Right renal cortex interstitium (tissue), 3 donors: ENCODE results near the gene ARRB1. TPM values are rescaled to one million over a fixed set of nuclear protein-coding genes. Genes with fewer than 3 reads are reported as not detected.
"Not testable (repeated sequence)": the region's sequence is repeated elsewhere in the genome, so short reads cannot be mapped to it uniquely, and the experiment has no call there.

ENCODE experiments used
- DNase-seq, 3 donors: peaks; one replicate each; pipeline ENCODE4 v3.0.0-alpha.2; 2013; ENCODE audit warnings: low read depth in 3 of 3, low spot score in 2 of 3
- polyA plus RNA-seq, 3 donors: library from polyadenylated mRNA; unstranded; fragments of 120-200 nt; gene quantifications; one replicate each; pipeline ENCODE4 v1.2.1, GENCODE V29; 2013; ENCODE audit not compliant: insufficient read length in 3 of 3

ARRB1 gene
- polyA plus RNA-seq, 3 donors: 24.0 to 29.1 (median 24.4) TPM

GRCh38 chr11:75344761-75345454, 6.6 kb downstream of the ARRB1 start:
- DNase-seq: no peak

- no peak for DNase-seq
Measured at GRCh38 chr11:75344186-75344585, 7.3 kb downstream of the ARRB1 start.

GRCh38 chr11:75342966-75343870, 8.2 kb downstream of the ARRB1 start:
- DNase-seq: no peak

- no peak for DNase-seq
Measured at GRCh38 chr11:75342231-75342918, 9.1 kb downstream of the ARRB1 start.

- DNase-seq: no peak
Measured at GRCh38 chr11:75341612-75342011, 9.8 kb downstream of the ARRB1 start.

GRCh38 chr11:75339685-75340409, 11.6 kb downstream of the ARRB1 start:
- no peak for DNase-seq

- no peak for DNase-seq
Measured at GRCh38 chr11:75338516-75339208, 12.8 kb downstream of the ARRB1 start.

- DNase-seq: no peak
Measured at GRCh38 chr11:75337195-75337654, 14.2 kb downstream of the ARRB1 start.

- no peak for DNase-seq
Measured at GRCh38 chr11:75334976-75335375, 16.5 kb downstream of the ARRB1 start.

GRCh38 chr11:75334402-75334891, 17.0 kb downstream of the ARRB1 start:
- no peak for DNase-seq

- DNase-seq: no peak
Measured at GRCh38 chr11:75333807-75334140, 17.7 kb downstream of the ARRB1 start.

GRCh38 chr11:75333022-75333806, 18.2 kb downstream of the ARRB1 start:
- DNase-seq: no peak

GRCh38 chr11:75331761-75332160, 19.7 kb downstream of the ARRB1 start:
- not testable (repeated sequence) for DNase-seq

- not testable (repeated sequence) for DNase-seq
Measured at GRCh38 chr11:75331304-75331703, 20.2 kb downstream of the ARRB1 start.

- DNase-seq: not testable (repeated sequence)
Measured at GRCh38 chr11:75330886-75331285, 20.6 kb downstream of the ARRB1 start.

GRCh38 chr11:75330291-75330690, 21.2 kb downstream of the ARRB1 start:
- no peak for DNase-seq

- no peak for DNase-seq
Measured at GRCh38 chr11:75328426-75329277, 22.8 kb downstream of the ARRB1 start.

- DNase-seq: no peak
Measured at GRCh38 chr11:75326439-75326810, 25.0 kb downstream of the ARRB1 start.
